Right renal pelvis (tissue), 4 donors: ENCODE measurements around the gene DLK1. TPM values are rescaled to one million over a fixed set of nuclear protein-coding genes. Genes with fewer than 3 reads are reported as not detected.

Experiments used
- DNase-seq, 4 donors: peaks; one replicate each; pipeline ENCODE4 v3.0.0-alpha.2; 2013; ENCODE audit warnings: low read depth in 4 of 4, low spot score in 3 of 4, missing footprints in 1 of 4
- polyA plus RNA-seq, 4 donors: library from polyadenylated mRNA; unstranded; fragments of 120-200 nt; gene quantifications; one replicate each; pipeline ENCODE4 v1.2.1, GENCODE V29; 2013; ENCODE audit not compliant: insufficient read length in 4 of 4

DLK1 gene
- polyA plus RNA-seq, 4 donors = 5.1 to 23.7 (median 9.4) TPM

DNA sequence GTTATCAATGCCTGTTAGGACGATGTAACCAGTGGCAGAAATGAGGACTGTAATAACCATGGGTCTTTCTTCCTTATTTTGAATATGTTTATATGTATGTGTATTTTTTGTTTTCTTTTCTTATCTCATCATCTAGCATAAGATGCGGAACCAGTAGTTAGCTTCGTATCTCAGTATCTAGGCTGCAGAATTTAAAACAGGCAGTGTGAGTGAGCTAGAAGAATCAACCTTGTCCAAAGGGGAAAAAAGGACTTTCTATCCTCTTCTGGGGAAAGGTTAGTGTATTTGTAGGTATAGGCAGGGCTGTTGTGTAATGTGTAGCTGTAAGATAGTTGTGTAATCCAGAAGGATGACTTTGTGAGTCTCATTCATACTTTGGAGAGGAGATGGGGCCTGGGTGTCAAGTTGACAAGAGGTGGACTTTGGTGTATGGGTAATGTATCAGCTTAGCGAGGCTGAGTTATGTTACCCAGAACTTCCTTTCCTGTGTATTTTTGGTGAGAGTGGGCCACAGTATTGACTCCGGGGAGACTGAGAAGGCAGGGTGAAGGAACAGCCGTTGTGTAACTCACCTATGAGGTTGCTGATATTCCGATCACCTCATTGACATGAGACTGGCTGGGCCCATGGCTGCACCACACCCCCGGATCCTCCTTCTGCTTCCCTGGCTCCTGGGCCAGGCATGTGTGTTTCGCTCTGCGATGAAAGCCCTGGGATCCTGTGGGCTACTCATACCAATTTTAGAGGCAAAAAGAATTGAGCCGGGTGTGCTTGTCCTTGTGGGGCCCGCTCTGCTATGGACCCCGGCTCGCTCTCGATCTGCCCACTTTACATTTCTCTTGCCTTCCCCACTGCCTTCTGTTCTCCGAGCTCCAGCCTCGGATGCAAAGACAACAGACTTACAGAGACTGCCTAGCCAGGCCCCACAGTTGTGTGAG, 24.3 kb downstream of the DLK1 start:
- no peak for DNase-seq

DNA sequence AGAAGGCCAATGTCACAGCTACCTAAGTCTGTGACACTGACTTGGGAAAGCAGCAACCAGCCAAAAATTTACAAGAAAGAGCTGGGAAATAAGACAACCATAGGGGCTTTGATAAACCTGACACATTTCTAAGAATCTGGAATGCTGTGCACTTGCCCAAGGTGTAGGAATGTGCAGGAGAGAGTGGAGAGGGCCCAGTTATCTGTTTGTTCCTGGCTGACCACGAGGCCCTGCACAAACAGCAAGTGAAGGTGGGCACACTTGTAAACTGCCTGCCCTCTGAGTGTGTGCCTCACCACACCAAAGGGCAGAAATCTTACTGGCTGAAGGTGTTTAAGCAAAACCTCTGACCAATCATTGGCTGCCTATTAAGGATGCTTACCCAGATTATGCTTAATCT, 27.3 kb downstream of the DLK1 start:
- DNase-seq = no peak

DNA sequence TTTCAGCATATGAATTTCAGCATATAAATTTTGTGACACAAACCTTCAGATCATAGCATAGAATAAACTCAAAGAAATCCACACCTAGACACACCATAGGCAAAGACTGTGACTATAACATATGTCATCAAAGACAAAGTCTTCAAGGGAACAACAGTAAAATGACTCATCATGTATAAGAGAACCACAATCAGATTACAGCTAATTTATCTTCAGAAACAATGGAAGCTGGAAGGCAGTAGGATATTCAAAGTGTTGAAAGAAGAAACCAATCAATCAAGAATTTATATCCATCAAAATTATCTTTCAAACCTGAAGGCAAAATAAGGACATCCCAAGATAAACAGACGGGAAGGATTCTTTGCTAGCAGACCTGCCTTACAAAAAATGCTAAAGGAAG, 29.0 kb downstream of the DLK1 start:
- no peak for DNase-seq

DNA sequence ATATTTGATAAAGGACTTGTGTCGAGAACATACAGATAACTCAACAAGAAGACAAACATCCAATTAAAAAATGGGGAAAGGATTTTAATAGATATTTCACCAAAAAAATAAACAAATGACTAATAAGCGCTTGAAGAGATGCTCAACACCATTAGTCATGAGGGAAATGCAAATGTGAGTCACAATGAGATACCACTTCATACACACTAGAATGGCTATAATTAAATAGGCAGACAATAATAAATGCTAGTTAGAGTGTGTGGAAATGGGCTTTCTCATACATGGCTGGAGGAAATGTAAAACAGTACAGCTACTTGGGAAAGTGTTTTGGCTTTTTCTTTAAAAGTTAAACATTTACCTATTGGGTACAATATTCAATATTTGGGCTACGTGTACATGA, 34.8 kb downstream of the DLK1 start:
- DNase-seq = no peak

DNA sequence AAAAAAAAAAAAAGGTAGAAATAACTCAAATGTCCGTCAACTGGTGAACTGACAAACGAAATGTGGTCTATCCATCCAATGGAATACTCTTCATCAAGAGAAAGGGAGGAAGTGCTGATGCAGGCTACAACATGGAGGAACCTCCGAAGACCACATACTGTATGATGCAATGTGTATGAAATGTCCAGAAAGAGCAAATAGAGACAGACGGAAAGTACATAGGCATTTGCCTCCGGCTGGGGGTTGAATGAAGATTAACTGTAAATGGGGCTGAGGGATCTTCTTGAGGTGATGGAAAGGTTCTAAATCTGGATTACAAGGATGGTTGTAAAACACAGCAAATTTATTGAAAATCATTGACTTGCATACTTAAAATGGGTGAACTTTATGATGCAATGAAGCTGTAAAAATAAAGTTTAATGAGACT, 35.4 kb downstream of the DLK1 start:
- no peak for DNase-seq

DNA sequence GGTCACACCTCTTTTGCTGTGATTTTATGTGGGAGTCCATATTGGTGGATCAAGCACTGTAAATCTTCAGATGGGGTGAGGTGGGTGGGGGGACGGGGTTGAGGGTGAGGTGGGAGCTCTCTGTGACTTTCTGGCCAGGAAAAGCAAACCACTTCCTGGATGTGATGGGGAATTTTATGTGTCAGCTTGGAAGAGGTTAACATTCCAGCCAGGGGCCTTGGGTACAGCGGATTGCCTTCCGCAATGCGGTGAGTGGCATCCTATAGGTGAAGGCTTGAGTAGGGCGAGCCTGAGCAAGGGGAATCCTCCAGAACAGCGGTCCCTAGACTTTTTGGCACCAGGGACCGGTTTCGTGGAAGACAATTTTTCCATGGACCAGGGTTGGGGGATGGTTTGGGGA, 36.2 kb downstream of the DLK1 start:
- DNase-seq = no peak

DNA sequence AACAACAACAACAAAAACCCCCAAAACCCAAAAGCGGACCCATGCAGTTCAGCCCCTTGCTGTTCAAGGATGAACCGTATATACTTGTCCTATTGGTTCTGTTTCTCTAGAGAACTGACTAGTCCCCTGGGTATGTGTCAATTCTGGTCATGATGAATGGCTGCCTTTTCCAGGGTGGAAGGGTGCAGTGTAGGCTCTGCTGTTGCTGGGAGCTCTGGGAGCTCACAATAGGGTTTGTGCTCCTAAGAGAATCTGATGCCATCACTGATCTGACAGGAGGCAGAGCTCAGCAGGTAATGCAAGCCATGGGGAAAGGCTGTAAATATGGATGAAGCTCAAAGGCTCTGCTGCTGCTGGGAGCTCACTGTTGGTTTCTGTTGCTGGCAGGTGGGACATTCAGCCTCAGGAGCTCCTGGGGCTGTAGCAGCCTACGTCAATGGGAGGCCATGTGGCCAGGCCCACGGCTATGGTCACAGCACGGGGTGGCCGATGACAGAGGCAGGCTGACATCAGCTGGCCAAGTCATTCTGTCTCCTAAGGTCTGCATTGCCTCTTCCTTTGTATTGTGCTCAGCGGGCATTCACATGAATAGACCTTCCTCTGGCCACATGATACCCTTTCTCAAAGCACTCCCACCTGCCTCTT, 37.9 kb downstream of the DLK1 start:
- no peak for DNase-seq

DNA sequence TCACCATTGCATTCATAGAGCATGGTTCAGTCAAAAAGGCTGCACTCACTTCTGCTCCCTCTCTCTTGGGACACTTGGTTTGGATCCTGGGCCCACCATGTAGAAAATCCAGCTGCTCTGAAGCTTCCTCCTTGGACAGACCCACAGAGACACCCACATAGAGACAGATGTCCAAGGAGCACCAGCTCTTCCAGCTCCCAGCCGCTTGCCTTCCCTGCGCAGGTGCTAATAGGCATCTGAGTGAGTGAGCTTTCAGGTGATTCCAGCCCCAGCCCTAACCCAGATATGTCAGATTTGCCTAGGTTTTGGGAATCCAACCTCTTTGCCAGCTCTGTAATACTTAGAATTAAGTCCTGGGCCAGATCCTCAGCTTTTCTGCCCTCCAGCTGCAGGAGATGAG, 38.6 kb downstream of the DLK1 start:
- DNase-seq = no peak

DNA sequence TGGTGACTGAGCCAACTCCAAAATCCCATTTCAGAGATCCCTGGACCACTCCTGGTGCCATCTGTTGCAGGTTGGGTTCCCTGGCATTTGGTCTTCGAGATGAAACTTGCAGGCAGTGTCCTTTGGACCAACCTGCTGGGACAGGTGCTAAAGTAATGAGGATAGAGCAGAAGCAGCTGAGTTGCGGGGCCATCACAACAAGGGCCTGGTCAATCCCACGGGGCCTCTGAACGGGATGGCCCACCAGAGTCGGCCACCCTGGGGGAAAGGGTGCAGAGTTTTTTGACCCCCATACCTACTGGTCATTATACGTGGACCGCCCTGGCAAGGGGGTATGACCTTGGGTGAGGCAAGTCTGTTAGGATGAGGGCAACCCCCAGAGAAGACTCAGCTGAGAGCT, 39.3 kb downstream of the DLK1 start:
- no peak for DNase-seq

DNA sequence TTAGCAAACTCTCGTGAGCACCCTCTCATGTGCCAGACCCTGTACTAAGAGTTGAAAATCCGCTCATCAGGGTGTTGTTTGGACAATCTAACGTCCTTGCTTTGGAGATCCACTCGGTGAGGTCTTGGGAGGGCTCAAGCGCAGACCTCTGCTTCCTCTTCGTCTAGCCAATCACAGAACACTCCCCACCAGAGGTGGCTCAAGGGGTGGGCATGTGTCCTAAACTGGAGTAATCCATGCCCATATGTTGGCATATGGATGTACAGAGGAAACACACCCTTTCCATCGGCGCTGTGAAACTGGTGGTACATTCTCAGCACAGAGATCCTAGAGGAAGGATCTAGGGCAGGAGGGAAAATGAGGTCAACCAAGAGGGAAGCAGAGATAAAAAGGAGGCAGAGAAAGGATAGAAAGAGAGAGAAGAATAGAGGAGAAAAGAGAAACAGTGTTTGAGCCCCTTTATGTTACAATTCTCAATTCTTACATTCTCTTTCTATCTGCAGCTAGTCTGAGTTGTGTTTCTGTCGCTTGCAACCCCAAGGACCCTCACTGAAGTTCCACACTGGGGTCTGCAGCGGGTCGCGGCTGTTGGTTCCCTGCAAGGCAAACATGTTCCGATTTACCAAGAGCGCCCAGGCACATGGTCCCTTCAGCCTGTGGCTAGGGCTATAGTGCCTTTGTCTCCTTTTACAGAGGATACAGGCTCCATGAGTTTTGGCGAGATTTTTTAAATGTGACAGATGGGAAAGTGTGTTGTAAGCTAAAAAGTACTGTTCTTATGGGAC, 40.5 kb downstream of the DLK1 start:
- DNase-seq = no peak

DNA sequence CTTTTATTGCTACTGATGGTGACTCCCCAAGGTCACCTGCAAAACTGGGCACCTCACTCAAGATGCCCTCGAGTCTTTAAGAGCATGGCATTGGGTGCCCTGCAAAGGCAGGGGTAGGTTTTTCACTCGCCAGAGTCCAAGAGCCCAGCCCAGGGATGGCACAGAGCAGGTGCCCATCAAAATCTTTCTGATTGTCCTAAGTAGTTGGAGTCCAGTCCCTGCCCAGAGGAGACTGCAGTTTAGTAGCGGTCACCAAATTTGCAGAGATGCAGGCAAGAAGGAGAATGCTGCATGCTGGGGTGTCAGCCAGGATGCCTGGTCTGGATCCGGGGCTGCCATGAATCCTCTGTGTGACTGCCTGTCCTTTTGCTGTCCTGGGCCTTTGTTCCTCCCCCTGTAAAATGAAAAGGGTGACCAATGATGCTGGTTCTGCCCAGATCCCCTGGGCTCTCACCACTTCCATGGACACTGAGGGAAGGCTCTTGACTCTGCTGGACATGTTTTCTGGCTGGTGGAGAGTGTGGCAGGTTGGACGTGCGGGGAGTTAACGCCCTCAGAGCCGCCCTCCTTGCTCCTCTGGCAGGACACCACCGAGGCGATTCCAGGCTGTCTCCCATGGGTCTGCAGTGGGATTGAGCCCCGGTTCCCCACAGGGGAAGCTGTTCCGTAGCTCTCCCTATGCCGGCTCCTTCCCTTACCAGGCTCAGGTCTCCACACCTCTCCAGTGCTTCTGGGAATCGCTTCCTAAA, 41.3 kb downstream of the DLK1 start:
- no peak for DNase-seq

DNA sequence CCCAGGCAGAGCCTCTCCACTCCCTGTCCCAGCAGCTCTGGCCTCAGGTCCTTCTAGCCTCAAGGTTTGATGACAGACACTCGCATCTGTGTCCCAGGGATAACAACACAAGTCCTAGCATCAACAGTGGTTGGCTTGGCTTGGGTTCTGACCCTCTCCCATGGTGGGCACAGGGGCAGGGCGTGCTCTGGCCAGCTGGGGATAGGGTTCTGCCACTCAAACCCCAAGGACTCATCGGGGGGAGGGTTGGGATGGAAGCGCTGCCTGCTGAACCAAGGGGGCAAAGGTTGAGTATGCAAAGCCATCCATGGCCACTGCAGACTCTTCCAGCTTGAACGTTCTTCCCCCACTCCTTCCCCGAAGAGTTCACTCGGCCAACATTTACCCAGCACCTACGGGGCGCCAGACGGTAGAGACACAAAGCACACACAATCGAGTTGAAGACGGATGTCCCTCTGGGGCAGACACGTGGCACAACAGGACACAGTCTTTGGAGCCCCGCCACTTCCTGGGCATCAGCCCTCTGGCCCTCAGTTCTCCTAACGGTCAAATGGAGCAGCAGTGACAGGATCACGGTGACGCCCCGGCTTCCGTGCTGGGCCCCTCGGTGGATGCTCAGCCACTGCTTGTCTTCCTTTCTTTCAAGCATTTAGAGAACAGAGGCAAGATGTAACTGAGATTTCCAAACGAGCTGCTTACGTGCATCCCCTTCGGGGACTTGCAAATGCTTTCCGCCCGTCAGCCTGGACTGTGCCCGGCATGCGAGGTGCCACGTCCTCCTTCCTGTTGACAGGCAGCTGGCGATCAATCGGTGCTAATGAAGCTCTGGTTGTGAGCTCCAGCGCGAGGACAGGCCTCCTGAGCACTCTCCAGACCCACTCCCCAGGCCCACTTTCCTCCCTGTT, 42.6 kb downstream of the DLK1 start:
- no peak for DNase-seq

DNA sequence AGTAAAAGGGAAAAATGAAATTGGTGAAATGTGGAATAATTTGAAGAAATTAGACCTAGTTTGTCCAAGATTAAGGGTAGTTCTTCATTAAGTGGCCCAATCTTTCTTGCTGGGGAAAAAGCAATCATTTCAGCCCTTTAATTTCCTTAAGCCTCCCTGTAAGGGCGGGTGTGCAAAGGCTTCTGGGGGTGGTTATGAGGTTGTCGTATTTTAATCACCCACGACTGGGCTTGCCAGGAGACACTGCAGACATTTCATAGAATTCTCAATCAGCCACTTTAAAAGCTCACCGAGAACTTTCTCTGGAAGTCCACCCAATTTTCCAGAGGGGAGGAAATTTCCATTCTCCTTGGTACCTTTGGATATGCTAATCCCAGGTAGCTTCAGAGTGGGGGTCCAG, 43.4 kb downstream of the DLK1 start:
- no peak for DNase-seq

DNA sequence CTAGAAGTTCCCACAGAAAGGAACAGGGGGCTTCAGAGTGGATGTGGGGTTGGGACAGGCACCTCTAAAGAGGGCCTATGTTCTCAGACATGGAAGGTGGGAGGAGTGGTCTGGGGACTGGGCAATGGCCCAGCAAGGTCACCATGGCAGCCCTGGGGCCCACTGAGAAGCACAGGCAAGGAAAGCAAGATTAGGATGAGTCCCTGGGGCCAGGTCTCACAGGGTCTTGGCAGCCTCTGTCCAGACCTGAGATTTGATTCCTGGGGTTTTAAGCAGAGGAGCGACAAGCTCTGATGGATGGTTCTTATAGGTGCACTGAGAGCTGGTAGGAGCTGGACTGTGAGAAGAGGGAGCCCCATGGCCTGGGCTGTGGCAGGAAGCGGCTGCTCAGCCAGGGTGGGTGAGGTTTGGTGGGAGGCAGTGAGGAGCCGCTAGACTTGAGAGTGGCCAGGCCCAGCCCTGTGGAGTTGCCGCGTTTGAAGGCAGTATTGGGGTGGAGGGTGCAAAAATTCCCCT, 44.0 kb downstream of the DLK1 start:
- no peak for DNase-seq

DNA sequence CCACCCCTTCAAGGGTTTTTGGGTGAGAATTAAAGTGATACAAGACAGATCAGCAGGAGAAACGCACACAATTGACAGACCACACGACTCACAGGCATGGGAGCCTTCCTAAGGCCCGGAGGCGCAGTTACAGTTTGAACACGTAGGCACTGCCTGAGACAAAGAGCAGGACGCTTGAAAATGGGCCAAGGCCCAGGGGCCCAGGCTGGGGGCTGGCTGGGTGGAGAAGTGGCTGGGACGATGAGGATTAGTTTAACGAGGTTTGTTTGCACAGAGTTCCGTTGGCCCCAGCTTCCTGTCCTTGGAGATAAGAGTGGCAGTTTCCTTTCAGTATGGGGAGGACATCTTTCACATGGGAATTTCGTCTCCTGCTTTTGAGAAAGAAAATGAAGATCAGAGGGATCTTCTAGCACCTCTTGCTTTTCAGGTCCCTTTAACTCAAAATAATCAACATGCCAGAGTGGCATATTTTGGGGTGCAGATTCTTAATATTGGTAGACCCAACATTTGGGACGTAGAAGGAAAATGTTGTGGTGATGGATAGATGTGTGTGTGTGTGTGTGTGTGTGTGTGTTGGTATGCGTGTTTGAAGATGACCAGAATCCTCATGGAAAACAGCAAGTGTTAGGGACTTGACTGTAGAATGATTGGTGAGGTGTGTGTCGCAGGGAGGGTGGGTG, 44.6 kb downstream of the DLK1 start:
- DNase-seq = no peak

DNA sequence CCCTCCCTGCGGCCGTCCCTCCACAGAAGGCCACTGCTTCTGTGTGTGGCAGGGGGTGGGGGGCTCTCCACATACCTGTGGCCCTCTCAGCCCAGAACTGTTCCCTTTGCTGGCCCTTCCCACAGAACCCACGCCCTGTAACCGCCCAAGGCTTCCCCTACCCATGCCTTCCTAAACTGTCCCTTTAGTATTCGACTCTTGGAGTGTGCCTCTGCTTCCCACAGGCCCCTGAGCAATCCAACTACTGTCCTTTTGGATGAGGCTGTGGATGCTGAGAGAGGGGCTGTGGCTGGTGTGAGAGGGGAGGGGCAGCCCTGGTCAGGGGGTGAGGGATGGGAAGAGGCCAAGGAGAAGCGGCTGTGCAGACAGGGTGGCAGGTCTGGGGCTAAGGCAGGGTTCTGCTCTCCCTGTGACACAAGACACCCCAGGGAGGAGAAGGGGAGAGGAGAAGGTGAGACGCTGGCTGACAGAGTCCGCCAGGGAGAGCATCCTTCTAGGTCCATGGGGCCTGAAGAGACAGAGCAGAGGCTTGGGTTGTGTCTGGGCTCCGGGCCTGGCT, 46.0 kb downstream of the DLK1 start:
- DNase-seq = no peak

DNA sequence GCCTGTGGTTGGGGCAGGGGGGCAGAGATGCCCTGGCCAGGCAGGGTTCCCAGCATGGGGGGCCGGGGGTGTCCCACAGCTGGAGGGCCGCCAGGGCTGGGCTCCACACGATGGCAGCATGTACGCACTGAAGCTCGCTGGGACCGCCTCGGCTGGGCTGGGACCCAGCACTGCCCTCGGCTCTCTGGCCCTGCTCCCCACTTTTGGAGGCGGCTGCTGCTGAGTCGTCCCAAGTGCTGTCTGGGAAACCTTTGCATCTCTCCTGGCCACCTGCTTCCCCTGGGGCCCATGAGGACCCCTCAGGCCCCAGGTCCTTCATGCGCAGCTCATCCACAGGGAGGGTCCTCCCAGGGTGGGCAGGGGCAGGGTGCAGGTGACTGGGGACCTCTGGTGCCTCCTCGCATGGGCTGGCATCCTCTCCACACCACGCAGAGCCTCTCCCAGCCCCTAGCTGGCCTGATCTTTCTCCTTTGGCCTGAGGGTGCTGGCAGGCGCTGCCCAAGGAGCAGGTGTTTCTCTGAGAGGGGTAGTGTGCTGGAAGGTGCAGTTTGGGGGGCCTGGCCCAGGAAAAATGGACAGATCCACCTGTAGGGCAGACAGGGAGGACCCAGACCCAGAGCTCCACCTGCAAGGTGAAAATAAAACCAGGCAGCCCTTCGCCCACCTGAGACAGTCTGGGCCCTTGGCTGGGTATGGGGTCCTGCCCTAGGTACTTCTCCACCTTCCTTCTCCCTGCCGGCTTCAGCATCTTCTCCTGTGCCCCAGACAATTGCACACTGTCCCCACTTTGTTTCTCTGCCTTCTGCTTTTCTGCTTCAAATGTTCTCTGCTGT, 46.9 kb downstream of the DLK1 start:
- no peak for DNase-seq

DNA sequence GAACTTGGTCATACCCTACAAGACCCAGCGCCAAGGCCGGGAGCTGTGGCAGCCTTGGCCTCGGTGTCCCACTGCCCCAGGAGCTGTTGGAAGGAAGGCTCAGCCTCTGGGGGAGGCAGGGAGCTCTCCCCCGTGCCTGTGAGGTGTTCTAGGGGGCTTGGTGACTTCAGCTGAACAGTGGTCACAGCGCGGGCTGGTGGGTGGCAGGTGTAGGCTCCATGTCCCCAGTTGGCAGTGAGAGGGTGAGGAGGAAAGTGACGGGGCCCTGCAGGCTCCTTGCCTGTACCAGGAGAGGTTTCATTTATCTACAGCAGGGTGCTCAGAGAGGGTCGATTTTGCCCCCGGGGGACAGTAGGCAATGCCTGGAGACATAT, 47.5 kb downstream of the DLK1 start:
- no peak for DNase-seq
